ENCODE results near the gene FLNB. TPM values are rescaled to one million over a fixed set of nuclear protein-coding genes. Genes with fewer than 3 reads are reported as not detected.

Gene FLNB
- total RNA-seq, 4 donors from 2014 or later: 116 to 533 (median 439) TPM

GRCh38 chr3:58023531-58023930, 15.3 kb downstream of the FLNB start:
- no peaks in the 10 kb centered on the region for H3K36me3 ChIP-seq
- H3K27ac ChIP-seq: no peak overlapping the region
- H3K4me1 ChIP-seq: peaks cover 0 to 48% (median 8%) of the 10 kb centered on the region in 4 donors
- no peak overlapping the region for H3K4me3 ChIP-seq
- DNase-seq: no peak
- no peaks in the 10 kb centered on the region for H3K27me3 ChIP-seq
- no peak for TF ChIP-seq CTCF (IDR thresholded peaks at IDR 0.05)
- TF ChIP-seq POLR2A (IDR thresholded peaks at IDR 0.05): no peak
- no peaks in the 10 kb centered on the region for H3K9me3 ChIP-seq

- H3K27me3 ChIP-seq: no peaks in the 10 kb centered on the region
- DNase-seq: no peak
- TF ChIP-seq CTCF (IDR thresholded peaks at IDR 0.05): no peak
- TF ChIP-seq POLR2A (IDR thresholded peaks at IDR 0.05): no peak
- peaks cover 0 to 29% (median 2%) of the 10 kb centered on the region in 4 donors for H3K4me1 ChIP-seq
- no peaks in the 10 kb centered on the region for H3K9me3 ChIP-seq
- peak overlapping the region in 1 of 4 donors; percentile 30 for H3K27ac ChIP-seq
- H3K4me3 ChIP-seq: no peak overlapping the region
- no peaks in the 10 kb centered on the region for H3K36me3 ChIP-seq
These were observed 17.2 kb downstream of the FLNB start for GRCh38 chr3:58025406-58025805.

GRCh38 chr3:58025837-58026569, 17.8 kb downstream of the FLNB start:
- peaks cover 0 to 23% (median 2%) of the 10 kb centered on the region in 4 donors for H3K4me1 ChIP-seq

GRCh38 chr3:58026598-58026997, 18.4 kb downstream of the FLNB start:
- peak overlapping the region in 2 of 4 donors; percentile 30 to 37 for H3K27ac ChIP-seq
- TF ChIP-seq POLR2A (IDR thresholded peaks at IDR 0.05) (no peak), CTCF (IDR thresholded peaks at IDR 0.05) (no peak)
- H3K9me3 ChIP-seq: no peaks in the 10 kb centered on the region
- no peak for DNase-seq
- peaks cover 0 to 17% (median 2%) of the 10 kb centered on the region in 4 donors for H3K4me1 ChIP-seq
- no peaks in the 10 kb centered on the region for H3K27me3 ChIP-seq
- no peaks in the 10 kb centered on the region for H3K36me3 ChIP-seq
- H3K4me3 ChIP-seq: no peak overlapping the region

More at GRCh38 chr3:58025837-58026569, 17.8 kb downstream of the FLNB start:
- no peaks in the 10 kb centered on the region for H3K27me3 ChIP-seq
- no peaks in the 10 kb centered on the region for H3K9me3 ChIP-seq
- no peaks in the 10 kb centered on the region for H3K36me3 ChIP-seq
- DNase-seq: no peak
- H3K27ac ChIP-seq: peak overlapping the region in 2 of 4 donors; percentile 30 to 37
- no peak for TF ChIP-seq POLR2A (IDR thresholded peaks at IDR 0.05)
- TF ChIP-seq CTCF (IDR thresholded peaks at IDR 0.05): no peak
- H3K4me3 ChIP-seq: no peak overlapping the region

GRCh38 chr3:58027704-58028317, 19.6 kb downstream of the FLNB start:
- Histone ChIP-seq H3K4me1 (peaks cover 0 to 13% (median 0%) of the 10 kb centered on the region in 4 donors), H3K27me3 (no peaks in the 10 kb centered on the region), H3K27ac (no peak overlapping the region), H3K9me3 (no peaks in the 10 kb centered on the region), H3K4me3 (no peak overlapping the region), H3K36me3 (no peaks in the 10 kb centered on the region)
- no peak for TF ChIP-seq POLR2A (IDR thresholded peaks at IDR 0.05)
- TF ChIP-seq CTCF (IDR thresholded peaks at IDR 0.05): no peak
- no peak for DNase-seq

Measured in Peyer's patch (tissue), 4 donors.